ENCODE measurements around the gene GP5. TPM values are rescaled to one million over a fixed set of nuclear protein-coding genes. Genes with fewer than 3 reads are reported as not detected.

GP5 gene
- total RNA-seq, 2 donors from 2014 or later, result 0.09 to 0.13 TPM

- 95 to 100% methylated on average over 3 to 5 of the region's 5 CpGs for WGBS, 2 experiments (ENCODE audit: insufficient coverage in 1 of 2, insufficient read length in 1 of 2)
- Histone ChIP-seq H3K27me3 (ENCODE audit: control insufficient read depth, insufficient read depth, low read length, poor library complexity, severe bottlenecking) (no peaks in the 10 kb centered on the region), H3K27ac (ENCODE audit: low read depth, low read length) (no peak overlapping the region), H3K4me3 (ENCODE audit: low read length) (no peak overlapping the region), H3K9me3 (ENCODE audit: control insufficient read depth, low read length) (no peaks in the 10 kb centered on the region), H3K9ac (ENCODE audit: extremely low read depth, low read length, poor library complexity, severe bottlenecking) (no peak overlapping the region), H3K36me3 (ENCODE audit: control insufficient read depth, insufficient read depth, low read length) (peaks cover 83% of the 10 kb centered on the region), H3K4me1 (ENCODE audit: control insufficient read depth, insufficient read depth, low read length) (no peaks in the 10 kb centered on the region)
- Mint-ChIP-seq H3K27me3 (ENCODE audit: insufficient read depth) (no peaks in the 10 kb centered on the region), H3K27ac (no peak overlapping the region), H3K9me3 (no peaks in the 10 kb centered on the region), H3K4me3 (no peak overlapping the region), H3K4me1 (no peaks in the 10 kb centered on the region), H3K36me3 (ENCODE audit: low read depth) (peaks cover 70% of the 10 kb centered on the region)
- no peak for TF ChIP-seq CTCF (conservative IDR thresholded peaks at IDR 0.05)
- no peak for DNase-seq
Measured at GRCh38 chr3:194431554-194431953, 32.5 kb upstream of the GP5 start.

GRCh38 chr3:194425399-194425798 is 26.3 kb upstream of the GP5 start:
- DNase-seq, result no peak
- peaks cover 78% of the 10 kb centered on the region for H3K36me3 ChIP-seq (ENCODE audit: control insufficient read depth, insufficient read depth, low read length)
- no peaks in the 10 kb centered on the region for H3K9me3 ChIP-seq (ENCODE audit: control insufficient read depth, low read length)
- no peak for TF ChIP-seq CTCF (conservative IDR thresholded peaks at IDR 0.05)
- Mint-ChIP-seq H3K36me3 (ENCODE audit: low read depth) (peaks cover 60% of the 10 kb centered on the region), H3K4me3 (no peak overlapping the region), H3K27me3 (ENCODE audit: insufficient read depth) (no peaks in the 10 kb centered on the region), H3K9me3 (no peaks in the 10 kb centered on the region), H3K4me1 (no peaks in the 10 kb centered on the region), H3K27ac (no peak overlapping the region)
- H3K9ac ChIP-seq (ENCODE audit: extremely low read depth, low read length, poor library complexity, severe bottlenecking), result no peak overlapping the region
- H3K27ac ChIP-seq (ENCODE audit: low read depth, low read length), result no peak overlapping the region
- H3K4me3 ChIP-seq (ENCODE audit: low read length), result no peak overlapping the region
- no peaks in the 10 kb centered on the region for H3K27me3 ChIP-seq (ENCODE audit: control insufficient read depth, insufficient read depth, low read length, poor library complexity, severe bottlenecking)
- WGBS, 2 experiments (ENCODE audit: insufficient coverage in 1 of 2, insufficient read length in 1 of 2), result 97 to 100% methylated on average over 3 of the region's 4 CpGs
- H3K4me1 ChIP-seq (ENCODE audit: control insufficient read depth, insufficient read depth, low read length), result no peaks in the 10 kb centered on the region

- Mint-ChIP-seq H3K27ac (no peak overlapping the region), H3K36me3 (ENCODE audit: low read depth) (peaks cover 58% of the 10 kb centered on the region), H3K27me3 (ENCODE audit: insufficient read depth) (no peaks in the 10 kb centered on the region), H3K4me3 (no peak overlapping the region), H3K4me1 (no peaks in the 10 kb centered on the region), H3K9me3 (no peaks in the 10 kb centered on the region)
- 90 to 96% methylated on average over 2 to 7 of the region's 7 CpGs for WGBS, 2 experiments (ENCODE audit: insufficient coverage in 1 of 2, insufficient read length in 1 of 2)
- DNase-seq, result no peak
- no peak for TF ChIP-seq CTCF (conservative IDR thresholded peaks at IDR 0.05)
- Histone ChIP-seq H3K9me3 (ENCODE audit: control insufficient read depth, low read length) (no peaks in the 10 kb centered on the region), H3K36me3 (ENCODE audit: control insufficient read depth, insufficient read depth, low read length) (peaks cover 78% of the 10 kb centered on the region), H3K4me3 (ENCODE audit: low read length) (no peak overlapping the region), H3K27ac (ENCODE audit: low read depth, low read length) (no peak overlapping the region), H3K9ac (ENCODE audit: extremely low read depth, low read length, poor library complexity, severe bottlenecking) (no peak overlapping the region), H3K27me3 (ENCODE audit: control insufficient read depth, insufficient read depth, low read length, poor library complexity, severe bottlenecking) (no peaks in the 10 kb centered on the region), H3K4me1 (ENCODE audit: control insufficient read depth, insufficient read depth, low read length) (no peaks in the 10 kb centered on the region)
Measured at GRCh38 chr3:194424953-194425352, 25.9 kb upstream of the GP5 start.
